Left ventricle myocardium inferior (tissue), 1 donor: ENCODE measurements around the gene SPG21. TPM values are rescaled to one million over a fixed set of nuclear protein-coding genes. Genes with fewer than 3 reads are reported as not detected.

Experiments used
- DNase-seq: peaks from one replicate; pipeline ENCODE4 v3.0.0-alpha.2; 2020
- H3K27ac ChIP-seq: fragments of 200-600 bp; replicated peaks from 2 replicates; pipeline ENCODE4 v1.8.0; 2021
- H3K27me3 ChIP-seq: fragments of 200-600 bp; 2 replicates; pipeline ENCODE4 v1.8.0; 2021; ENCODE audit warnings: low read depth
- H3K36me3 ChIP-seq: fragments of 200-600 bp; 2 replicates; pipeline ENCODE4 v1.8.0; 2021
- H3K4me1 ChIP-seq: fragments of 200-600 bp; 2 replicates; pipeline ENCODE4 v1.8.0; 2021
- H3K4me3 ChIP-seq: fragments of 200-600 bp; 2 replicates; pipeline ENCODE4 v1.8.0; 2021; ENCODE audit warnings: mild to moderate bottlenecking, moderate library complexity
- H3K9me3 ChIP-seq: fragments of 200-600 bp; replicated peaks from 2 replicates; pipeline ENCODE4 v1.8.0; 2021
- CTCF ChIP-seq: fragments of 200-600 bp; IDR thresholded peaks from 2 replicates; pipeline ENCODE4 v1.8.0; 2021; ENCODE audit warnings: antibody characterized with exemption, mild to moderate bottlenecking, borderline replicate concordance
- intact Hi-C: fragments of 100-400 bp; cut with micrococcal nuclease; formaldehyde crosslinking; loops from one replicate; pipeline ENCODE4 v1.11.0; 2022
- total RNA-seq: library from RNA; stranded (reverse); fragmentation: NEBNext Ultra II Directional; extraction: Animal tissue kit (Norgen Biotek cat#: 25700); gene quantifications from one replicate; pipeline ENCODE4 v1.2.1, GENCODE V29; 2021
- donor health status: DM: no; HTN: yes; CAD: no; lungs with severe emphysema.

SPG21 gene
- total RNA-seq, 1 donor from 2014 or later: 47.2 TPM

- no peaks in the 10 kb centered on the region for H3K27me3 ChIP-seq
- H3K4me3 ChIP-seq: no peak overlapping the region
- intact Hi-C loops: no loop called here
- TF ChIP-seq CTCF: no peak
- peaks cover 29% of the 10 kb centered on the region for H3K4me1 ChIP-seq
- peaks cover 37% of the 10 kb centered on the region for H3K36me3 ChIP-seq
- DNase-seq: no peak
- H3K9me3 ChIP-seq: no peaks in the 10 kb centered on the region
- H3K27ac ChIP-seq: no peak overlapping the region
These were observed 7.8 kb downstream of the SPG21 start for GRCh38 chr15:64981812-64982431.

- H3K4me3 ChIP-seq: no peak overlapping the region
- no peaks in the 10 kb centered on the region for H3K9me3 ChIP-seq
- no peaks in the 10 kb centered on the region for H3K27me3 ChIP-seq
- DNase-seq: no peak
- no peak overlapping the region for H3K27ac ChIP-seq
- peaks cover 9% of the 10 kb centered on the region for H3K4me1 ChIP-seq
- TF ChIP-seq CTCF: no peak
- H3K36me3 ChIP-seq: peaks cover 62% of the 10 kb centered on the region
- intact Hi-C loops: no loop called here
These were observed 10.4 kb downstream of the SPG21 start for GRCh38 chr15:64979252-64979710.

GRCh38 chr15:64975390-64975789 is 14.3 kb downstream of the SPG21 start:
- no peak for TF ChIP-seq CTCF
- no peak for DNase-seq
- intact Hi-C loops: no loop called here
- Histone ChIP-seq H3K4me3 (no peak overlapping the region), H3K27ac (no peak overlapping the region), H3K27me3 (no peaks in the 10 kb centered on the region), H3K36me3 (peaks cover 83% of the 10 kb centered on the region), H3K4me1 (no peaks in the 10 kb centered on the region), H3K9me3 (no peaks in the 10 kb centered on the region)

GRCh38 chr15:64970698-64971097 is 19.0 kb downstream of the SPG21 start:
- Histone ChIP-seq H3K4me1 (no peaks in the 10 kb centered on the region), H3K27ac (no peak overlapping the region), H3K9me3 (no peaks in the 10 kb centered on the region), H3K27me3 (no peaks in the 10 kb centered on the region), H3K36me3 (peaks cover 89% of the 10 kb centered on the region), H3K4me3 (no peak overlapping the region)
- intact Hi-C loops: no loop called here
- no peak for DNase-seq
- TF ChIP-seq CTCF: no peak

GRCh38 chr15:64969401-64969800 is 20.3 kb downstream of the SPG21 start:
- DNase-seq: no peak
- Histone ChIP-seq H3K4me1 (no peaks in the 10 kb centered on the region), H3K9me3 (no peaks in the 10 kb centered on the region), H3K4me3 (no peak overlapping the region), H3K27ac (no peak overlapping the region), H3K36me3 (peaks cover 89% of the 10 kb centered on the region), H3K27me3 (no peaks in the 10 kb centered on the region)
- intact Hi-C loops: no loop called here
- no peak for TF ChIP-seq CTCF
